C1 segment of cervical spinal cord (tissue), 14 donors: Measurements from ENCODE around the gene GARIN5A.

Experiments used
- DNase-seq, 14 donors: peaks; one replicate each; lab custom pipeline; 2025; lab: John Stamatoyannopoulos, UW

Gene GARIN5A

DNA sequence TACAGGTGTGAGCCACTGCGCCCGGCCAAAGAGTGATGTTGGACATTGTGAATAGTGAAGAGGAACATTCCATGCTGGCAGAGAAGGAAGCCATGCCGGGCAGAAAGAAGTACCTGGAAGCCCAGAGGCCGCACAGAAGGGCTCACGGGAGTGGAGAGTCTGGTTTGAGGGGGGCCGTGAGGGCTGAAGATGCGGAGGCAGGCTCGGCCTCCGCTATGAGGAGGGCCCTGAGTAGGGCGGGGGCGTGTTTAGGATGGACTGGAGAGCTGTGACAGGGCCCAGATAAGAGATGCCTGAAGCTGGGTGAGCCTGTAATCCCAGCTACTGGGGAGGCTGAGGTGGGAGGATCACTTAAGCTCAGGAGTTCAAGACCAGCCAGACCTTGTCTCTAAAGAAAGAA is 32.7 kb upstream of the GARIN5A start:
- no peak for DNase-seq

- DNase-seq, result no peak
Observed at GRCh38 chr19:50508843-50509190, 32.2 kb upstream of the GARIN5A start.

DNA sequence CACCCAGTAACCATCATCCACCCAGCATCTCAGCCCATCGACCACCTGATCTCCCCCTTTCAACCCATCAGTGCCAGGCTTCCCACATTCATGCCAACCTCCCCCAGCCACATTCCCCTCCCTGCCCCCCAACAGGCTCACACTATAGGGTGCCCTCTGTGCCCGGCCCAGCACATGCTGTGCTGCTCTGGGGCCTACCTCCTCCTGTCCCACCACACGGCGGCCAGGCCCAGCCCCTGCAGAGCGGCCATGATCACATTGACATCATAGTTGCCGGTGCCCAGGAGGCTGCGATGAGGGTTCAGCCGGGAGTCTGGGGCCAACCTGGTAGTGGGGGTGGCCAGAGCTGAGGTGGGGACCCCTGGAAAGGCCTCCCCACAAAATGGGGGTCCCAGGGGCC is 30.7 kb upstream of the GARIN5A start:
- no peak for DNase-seq

GRCh38 chr19:50506700-50507099 is 30.1 kb upstream of the GARIN5A start:
- no peak for DNase-seq

DNA sequence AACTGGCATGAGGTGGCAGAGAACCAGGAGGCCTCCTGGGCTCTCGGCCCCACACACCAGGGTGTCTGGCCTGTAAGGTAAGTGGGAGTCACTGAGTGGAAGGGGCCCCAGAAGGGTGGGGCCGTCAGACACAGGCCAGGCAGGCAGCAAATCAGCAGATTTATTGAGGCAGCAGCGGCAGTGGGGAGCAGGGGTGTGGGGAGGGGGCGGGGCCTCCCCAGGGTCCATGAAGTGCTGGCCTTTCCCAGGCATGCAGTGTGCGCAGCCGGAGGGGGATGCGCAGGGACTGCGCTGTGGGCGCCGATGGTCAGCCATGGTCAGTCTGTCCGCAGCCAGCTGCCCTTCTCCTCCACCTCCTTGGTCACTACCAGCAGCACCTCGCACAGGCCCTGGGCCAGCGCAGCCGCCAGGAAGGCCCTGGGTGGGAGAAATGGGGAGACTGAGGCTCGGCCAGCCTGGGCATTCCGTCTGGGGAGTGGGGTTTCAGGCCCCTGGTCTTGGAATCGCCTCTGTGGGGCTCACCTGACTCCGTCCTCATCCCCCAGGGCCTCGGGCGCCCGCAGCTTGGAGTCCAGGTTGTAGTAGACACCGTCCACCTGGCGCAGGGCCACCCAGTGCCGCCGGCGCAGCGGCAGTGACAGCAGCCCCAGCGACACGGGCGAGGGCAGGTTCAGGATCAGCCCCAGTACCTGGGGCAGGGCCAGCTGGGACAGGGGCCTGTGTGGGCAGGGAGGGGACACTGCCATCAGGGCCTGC is 29.4 kb upstream of the GARIN5A start:
- no peak for DNase-seq

- DNase-seq, result no peak
Observed at GRCh38 chr19:50501568-50502475, 25.2 kb upstream of the GARIN5A start.

DNA sequence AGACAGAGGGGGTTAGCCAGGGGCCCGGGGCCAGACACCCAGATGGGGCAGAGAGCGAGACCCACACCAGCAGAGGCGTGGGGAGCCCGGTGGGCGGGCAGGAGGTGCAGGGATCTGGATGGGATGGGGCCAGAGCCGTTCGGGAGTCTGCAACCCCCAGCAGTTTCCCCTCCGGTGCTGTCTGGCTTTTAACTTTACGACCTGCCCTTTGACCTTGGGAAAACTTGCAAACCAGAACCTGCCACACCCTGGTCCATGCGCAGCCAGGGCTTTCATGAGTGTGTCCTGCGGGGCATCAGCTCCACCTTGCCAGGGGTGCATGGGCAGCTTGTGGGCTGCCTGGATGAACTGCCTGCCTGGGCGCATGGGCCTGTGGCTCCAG is 24.5 kb upstream of the GARIN5A start:
- DNase-seq, result no peak

GRCh38 chr19:50500753-50501151 is 24.1 kb upstream of the GARIN5A start:
- DNase-seq, result no peak

- peak in 6 of 14 donors; percentile 15 to 38 (median 34) for DNase-seq
Observed at GRCh38 chr19:50500060-50500752, 23.6 kb upstream of the GARIN5A start.

DNA sequence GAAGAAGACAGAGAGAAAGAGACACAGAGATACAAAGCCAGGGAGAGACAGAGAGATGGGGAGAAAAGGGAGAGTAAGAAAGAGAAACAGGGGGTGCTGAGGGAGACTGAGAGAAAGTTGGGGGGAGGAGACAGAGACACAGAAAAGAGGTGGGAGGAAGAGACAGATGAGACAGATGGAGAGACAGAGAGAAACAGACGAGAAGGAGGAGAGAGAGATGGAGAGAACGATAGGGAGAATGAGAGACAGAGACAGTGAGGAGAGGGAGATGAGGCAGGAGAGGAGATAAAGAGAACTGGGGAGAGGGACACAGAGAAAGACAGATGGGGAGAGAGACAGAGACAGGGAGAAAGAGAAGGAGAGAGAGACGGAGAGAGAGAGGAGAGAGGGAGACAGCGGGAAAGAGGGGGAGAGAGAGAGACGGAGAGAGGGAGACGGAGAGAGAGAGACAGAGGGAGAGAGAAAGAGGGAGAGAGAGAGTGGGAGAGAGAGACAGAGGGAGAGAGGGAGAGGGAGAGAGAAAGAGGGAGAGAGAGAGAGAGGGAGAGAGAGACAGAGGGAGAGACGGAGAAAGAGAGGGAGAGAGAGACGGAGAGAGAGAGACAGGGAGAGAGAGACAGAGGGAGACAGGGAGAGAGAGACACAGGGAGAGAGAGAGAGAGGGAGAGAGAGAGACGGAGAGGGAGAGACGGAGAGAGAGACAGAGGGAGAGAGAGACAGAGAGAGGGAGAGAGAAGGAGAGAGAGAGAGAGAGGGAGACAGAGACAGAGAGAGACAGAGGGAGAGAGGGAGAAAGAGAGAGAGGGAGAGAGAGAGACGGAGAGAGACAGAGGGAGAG is 21.8 kb upstream of the GARIN5A start:
- no peak for DNase-seq

- DNase-seq, result no peak
Observed at GRCh38 chr19:50497022-50497405, 20.4 kb upstream of the GARIN5A start.

DNA sequence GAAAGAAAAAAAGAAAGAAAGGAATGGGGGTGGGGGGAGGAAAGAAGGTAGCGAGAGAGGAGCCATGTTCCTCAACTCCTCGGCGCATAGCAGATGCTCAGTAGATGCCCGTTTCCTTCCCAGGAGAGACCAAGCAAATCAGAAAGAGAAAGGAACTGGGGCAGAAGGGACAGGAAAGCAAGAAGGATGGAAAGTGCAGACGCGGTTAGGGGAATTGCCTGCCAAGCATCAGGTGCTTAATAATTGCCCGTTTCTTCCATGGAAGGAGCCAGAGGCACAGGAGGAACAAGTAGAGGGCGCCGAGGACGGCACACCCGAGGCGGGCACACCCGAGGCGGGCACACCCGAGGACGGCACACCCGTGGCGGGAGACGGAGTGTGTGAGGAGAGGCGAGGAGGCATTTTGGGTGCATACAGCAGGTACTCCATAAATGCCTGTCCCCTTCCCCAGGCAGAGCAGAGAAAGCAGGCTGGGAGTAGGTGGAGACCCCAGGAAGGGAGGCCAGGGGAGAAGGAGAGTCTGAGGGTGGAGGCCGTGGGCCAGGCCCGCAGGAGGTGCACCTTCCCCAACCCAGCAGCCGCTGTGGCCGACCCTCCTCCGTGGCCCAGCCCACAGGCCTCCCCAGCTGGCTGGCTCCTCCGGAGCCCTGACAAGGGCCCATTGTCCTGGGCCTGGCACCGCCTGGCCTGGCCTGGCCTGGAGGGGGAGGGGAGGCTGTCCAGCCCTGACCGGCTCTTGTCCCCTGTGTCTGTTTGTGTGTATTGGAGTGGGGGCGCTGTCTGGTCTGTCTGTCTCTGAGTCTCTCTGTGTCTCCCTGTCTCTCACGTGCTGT is 19.8 kb upstream of the GARIN5A start:
- peak in 13 of 14 donors; percentile 25 to 94 (median 88) for DNase-seq

DNA sequence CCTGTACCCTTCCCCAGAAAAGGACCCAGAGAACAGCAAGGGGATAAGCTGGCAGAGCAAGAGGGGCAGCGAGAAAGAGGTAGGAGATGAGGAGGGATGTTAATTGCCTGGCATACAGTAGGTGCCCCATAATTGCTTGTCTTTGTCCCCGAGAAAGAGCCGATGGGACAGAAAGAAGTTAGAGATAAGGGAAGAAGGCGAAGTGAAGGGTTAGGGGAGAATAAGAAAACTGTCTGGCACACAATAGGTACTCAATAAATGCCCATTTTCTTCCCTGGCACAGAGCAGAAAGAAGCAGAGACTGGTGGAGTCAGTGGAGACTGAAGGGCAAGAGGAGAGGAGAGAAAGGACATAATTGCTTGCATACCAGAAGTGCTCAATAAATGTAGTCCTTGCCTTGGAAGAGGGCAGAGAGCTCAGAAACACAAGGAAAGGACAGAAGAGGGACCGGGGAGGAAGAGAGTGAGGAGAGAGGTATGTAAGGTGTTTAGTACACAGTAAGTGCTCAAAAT is 18.4 kb upstream of the GARIN5A start:
- DNase-seq, result no peak

DNA sequence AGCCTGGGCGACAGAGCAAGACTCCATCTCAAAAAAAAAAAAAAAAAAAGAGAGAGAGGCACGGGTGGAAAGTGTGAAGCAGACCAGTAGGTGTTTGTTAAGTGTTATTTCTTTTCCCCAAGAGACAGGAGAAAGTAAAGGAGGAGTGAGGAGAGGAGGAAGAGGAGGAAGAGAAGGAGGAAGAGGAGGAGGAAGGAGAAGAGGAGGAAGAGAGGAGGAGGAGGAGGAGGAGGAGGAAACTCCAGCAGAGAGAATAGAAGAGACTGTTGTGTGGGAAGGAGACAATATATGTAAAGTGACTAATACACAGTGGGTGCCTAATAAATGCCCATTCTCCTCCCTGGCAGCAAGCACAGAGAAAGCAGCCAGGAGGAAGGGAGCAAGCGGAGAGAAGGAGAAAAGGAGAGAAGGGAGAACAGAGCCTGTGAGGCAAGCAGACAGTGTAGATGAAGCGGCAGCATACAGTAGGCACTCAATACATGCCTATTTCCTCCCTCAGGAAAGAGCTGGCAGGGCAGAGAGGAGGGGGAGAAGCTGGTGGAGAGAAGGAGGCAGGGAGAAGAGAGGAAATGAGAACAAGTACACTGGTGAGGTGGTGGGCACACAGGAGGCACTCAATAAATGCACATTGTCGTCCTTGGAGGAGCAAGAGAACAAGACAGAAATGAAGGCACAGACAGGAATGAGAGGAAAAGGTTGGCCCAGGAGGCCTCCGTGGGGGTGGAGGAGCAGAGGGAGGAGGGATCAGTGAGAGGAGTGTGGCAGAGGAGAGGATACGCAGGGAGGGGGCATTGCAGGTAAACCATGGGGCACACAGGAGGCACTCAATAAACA is 17.8 kb upstream of the GARIN5A start:
- no peak for DNase-seq

DNA sequence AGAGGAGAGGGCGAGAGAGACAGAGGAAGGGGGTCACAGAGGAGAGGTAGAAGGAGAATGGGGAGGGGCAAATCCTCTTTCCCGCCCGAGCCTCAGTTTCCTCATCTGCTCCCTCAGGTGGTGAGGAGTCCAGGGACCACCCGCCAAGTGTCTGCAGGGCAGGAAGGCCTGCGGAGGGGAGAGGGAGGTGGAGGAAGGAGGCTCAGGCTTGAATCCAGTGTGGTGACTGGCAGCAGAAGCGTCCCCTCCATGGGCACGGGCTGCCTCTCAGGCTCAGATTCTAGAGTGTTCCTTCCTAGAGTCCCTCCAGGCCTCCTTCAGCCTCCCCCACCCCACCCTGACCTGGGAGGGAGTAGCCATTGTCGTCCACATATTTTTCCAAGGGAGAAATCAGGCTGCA is 16.5 kb upstream of the GARIN5A start:
- DNase-seq, result no peak

GRCh38 chr19:50492303-50493052 is 15.8 kb upstream of the GARIN5A start:
- peak in 5 of 14 donors; percentile 15 to 29 (median 20) for DNase-seq

DNA sequence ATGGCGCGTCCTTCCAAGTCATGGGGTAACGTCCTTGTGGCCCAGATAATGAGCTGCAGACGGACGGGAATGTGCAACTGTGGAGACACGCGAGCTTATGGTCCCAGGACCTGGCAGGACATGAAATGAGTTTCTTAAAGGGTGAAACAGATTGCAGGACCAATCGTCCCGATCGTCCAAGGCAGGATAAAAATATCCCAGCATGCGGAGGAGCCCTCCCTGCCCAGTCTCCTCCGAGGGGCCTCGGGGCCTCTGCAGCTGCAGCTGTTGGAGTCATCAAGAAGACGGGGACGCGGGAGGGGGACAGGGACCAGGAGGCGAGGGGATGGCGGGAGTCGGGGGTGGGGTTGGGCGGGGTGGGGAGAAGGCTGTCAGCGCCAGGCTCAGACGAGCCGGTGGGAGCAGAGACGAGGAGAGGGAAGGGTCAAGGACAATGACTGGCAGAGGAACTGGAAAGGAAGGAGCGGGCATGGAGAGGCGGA is 14.4 kb upstream of the GARIN5A start:
- peak in 2 of 14 donors; percentile 16 to 28 for DNase-seq

GRCh38 chr19:50490411-50490811 is 13.8 kb upstream of the GARIN5A start:
- DNase-seq, result no peak
